ENCODE measurements around the gene AFF3. TPM values are rescaled to one million over a fixed set of nuclear protein-coding genes. Genes with fewer than 3 reads are reported as not detected.

AFF3 gene
- total RNA-seq, 4 donors from 2014 or later, result 5.3 to 216 (median 12.5) TPM

- TF ChIP-seq, protein P1, sequence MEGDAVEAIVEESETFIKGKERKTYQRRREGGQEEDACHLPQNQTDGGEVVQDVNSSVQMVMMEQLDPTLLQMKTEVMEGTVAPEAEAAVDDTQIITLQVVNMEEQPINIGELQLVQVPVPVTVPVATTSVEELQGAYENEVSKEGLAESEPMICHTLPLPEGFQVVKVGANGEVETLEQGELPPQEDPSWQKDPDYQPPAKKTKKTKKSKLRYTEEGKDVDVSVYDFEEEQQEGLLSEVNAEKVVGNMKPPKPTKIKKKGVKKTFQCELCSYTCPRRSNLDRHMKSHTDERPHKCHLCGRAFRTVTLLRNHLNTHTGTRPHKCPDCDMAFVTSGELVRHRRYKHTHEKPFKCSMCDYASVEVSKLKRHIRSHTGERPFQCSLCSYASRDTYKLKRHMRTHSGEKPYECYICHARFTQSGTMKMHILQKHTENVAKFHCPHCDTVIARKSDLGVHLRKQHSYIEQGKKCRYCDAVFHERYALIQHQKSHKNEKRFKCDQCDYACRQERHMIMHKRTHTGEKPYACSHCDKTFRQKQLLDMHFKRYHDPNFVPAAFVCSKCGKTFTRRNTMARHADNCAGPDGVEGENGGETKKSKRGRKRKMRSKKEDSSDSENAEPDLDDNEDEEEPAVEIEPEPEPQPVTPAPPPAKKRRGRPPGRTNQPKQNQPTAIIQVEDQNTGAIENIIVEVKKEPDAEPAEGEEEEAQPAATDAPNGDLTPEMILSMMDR (IDR thresholded peaks at IDR 0.05), result no peak
- no peak for TF ChIP-seq POLR2A (IDR thresholded peaks at IDR 0.05)
- peaks cover 0 to 3% (median 0%) of the 10 kb centered on the region in 4 donors for H3K4me1 ChIP-seq
- no peak overlapping the region for H3K4me3 ChIP-seq
- DNase-seq, result no peak
- H3K27me3 ChIP-seq, result no peaks in the 10 kb centered on the region
- H3K9me3 ChIP-seq, result no peaks in the 10 kb centered on the region
- no peak overlapping the region for H3K27ac ChIP-seq
- no peaks in the 10 kb centered on the region for H3K36me3 ChIP-seq
These were observed 3.7 kb upstream of the AFF3 start for GRCh38 chr2:100145893-100146656.

- Histone ChIP-seq H3K27ac (no peak overlapping the region), H3K4me3 (no peak overlapping the region), H3K27me3 (no peaks in the 10 kb centered on the region), H3K36me3 (no peaks in the 10 kb centered on the region), H3K9me3 (no peaks in the 10 kb centered on the region), H3K4me1 (peaks cover 0 to 3% (median 0%) of the 10 kb centered on the region in 4 donors)
- no peak for DNase-seq
- TF ChIP-seq, protein P1 (IDR thresholded peaks at IDR 0.05), result no peak
These were observed 896 bp upstream of the AFF3 start for GRCh38 chr2:100143286-100143685.

- peak overlapping the region in 2 of 4 donors; percentile 44 to 48 for H3K4me3 ChIP-seq
- no peak for DNase-seq
- peak overlapping the region in 2 of 4 donors; percentile 79 to 81 for H3K27ac ChIP-seq
- no peaks in the 10 kb centered on the region for H3K36me3 ChIP-seq
- peaks cover 0 to 3% (median 0%) of the 10 kb centered on the region in 4 donors for H3K4me1 ChIP-seq
- H3K27me3 ChIP-seq, result no peaks in the 10 kb centered on the region
- TF ChIP-seq, protein P1 (IDR thresholded peaks at IDR 0.05), result no peak
- no peak for TF ChIP-seq POLR2A (IDR thresholded peaks at IDR 0.05)
- no peaks in the 10 kb centered on the region for H3K9me3 ChIP-seq
These were observed 484 bp downstream of the AFF3 start for GRCh38 chr2:100141906-100142305.

DNA sequence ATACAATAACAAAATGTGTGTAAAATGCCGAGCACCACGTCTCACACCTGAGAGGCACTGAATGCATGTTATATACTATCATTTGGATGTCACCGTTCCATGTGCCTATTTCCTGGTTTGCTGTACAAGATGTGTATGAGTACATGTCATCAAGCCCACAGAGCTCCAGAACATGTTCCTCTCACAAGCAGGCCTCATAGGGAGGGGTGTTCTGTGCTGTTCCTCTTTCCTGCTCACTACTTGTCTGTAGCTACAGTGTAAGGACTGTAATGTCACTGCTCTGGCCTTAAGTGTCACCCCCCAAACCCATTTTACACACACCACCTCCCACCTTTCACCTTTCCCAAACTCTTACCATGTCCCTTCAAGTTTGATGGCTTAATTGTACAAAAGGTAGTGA, 1.8 kb downstream of the AFF3 start:
- TF ChIP-seq, protein P1 (IDR thresholded peaks at IDR 0.05), result no peak
- no peak for TF ChIP-seq POLR2A (IDR thresholded peaks at IDR 0.05)
- peak in 2 of 3 donors; percentile 73 for DNase-seq
- Histone ChIP-seq H3K36me3 (no peaks in the 10 kb centered on the region), H3K4me3 (peak overlapping the region in 2 of 4 donors; percentile 44 to 48), H3K4me1 (peaks cover 0 to 3% (median 0%) of the 10 kb centered on the region in 4 donors), H3K27me3 (no peaks in the 10 kb centered on the region), H3K27ac (peak overlapping the region in 2 of 4 donors; percentile 79 to 81), H3K9me3 (no peaks in the 10 kb centered on the region)

GRCh38 chr2:100137866-100138570, 4.4 kb downstream of the AFF3 start:
- peak overlapping the region in 1 of 4 donors; percentile 81 for H3K27ac ChIP-seq
- TF ChIP-seq, protein P1 (IDR thresholded peaks at IDR 0.05), result no peak
- TF ChIP-seq POLR2A (IDR thresholded peaks at IDR 0.05), result no peak
- H3K9me3 ChIP-seq, result no peaks in the 10 kb centered on the region
- no peak overlapping the region for H3K4me3 ChIP-seq
- no peaks in the 10 kb centered on the region for H3K27me3 ChIP-seq
- peaks cover 0 to 3% (median 0%) of the 10 kb centered on the region in 4 donors for H3K4me1 ChIP-seq
- H3K36me3 ChIP-seq, result no peaks in the 10 kb centered on the region
- DNase-seq, result no peak
